Ishikawa (cell line): ENCODE results near the gene OXSR1.

Source experiments
- CEBPB ChIP-seq: IDR thresholded peaks from 2 replicates; pipeline ENCODE4 v1.6.1; 2012
- CREB1 ChIP-seq: IDR thresholded peaks from 2 replicates; pipeline ENCODE4 v1.6.1; 2012; ENCODE audit warnings: low read depth
- EGR1 ChIP-seq: IDR thresholded peaks from 2 replicates; pipeline ENCODE4 v1.6.1; 2012
- EP300 ChIP-seq: IDR thresholded peaks from 2 replicates; pipeline ENCODE4 v1.6.1; 2012; ENCODE audit warnings: borderline replicate concordance
- FOXM1 ChIP-seq: IDR thresholded peaks from 2 replicates; pipeline ENCODE4 v1.6.1; 2012; ENCODE audit warnings: low read depth, borderline replicate concordance
- NFIC ChIP-seq: IDR thresholded peaks from 2 replicates; pipeline ENCODE4 v1.6.1; 2012
- RAD21 ChIP-seq: IDR thresholded peaks from 2 replicates; pipeline ENCODE4 v1.6.1; 2012; ENCODE audit warnings: low read depth
- TAF1 ChIP-seq: IDR thresholded peaks from 2 replicates; pipeline ENCODE4 v1.6.1; 2012; ENCODE audit warnings: low read depth, mild to moderate bottlenecking
- TCF12 ChIP-seq: IDR thresholded peaks from 2 replicates; pipeline ENCODE4 v1.6.1; 2012; ENCODE audit warnings: low read depth
- TEAD4 ChIP-seq: IDR thresholded peaks from 2 replicates; pipeline ENCODE4 v1.6.1; 2012
- YY1 ChIP-seq: IDR thresholded peaks from 2 replicates; pipeline ENCODE4 v1.6.1; 2012; ENCODE audit warnings: low read depth
- TF ChIP-seq, protein P1 (sequence below): IDR thresholded peaks from 2 replicates; pipeline ENCODE4 v1.6.1; 2012; ENCODE audit warnings: low read depth, mild to moderate bottlenecking
- TF ChIP-seq, protein P2 (sequence below): IDR thresholded peaks from 2 replicates; pipeline ENCODE4 v1.6.1; 2012
- TF ChIP-seq, protein P3 (sequence below): IDR thresholded peaks from 2 replicates; pipeline ENCODE4 v1.6.1; 2012

Gene OXSR1

DNA sequence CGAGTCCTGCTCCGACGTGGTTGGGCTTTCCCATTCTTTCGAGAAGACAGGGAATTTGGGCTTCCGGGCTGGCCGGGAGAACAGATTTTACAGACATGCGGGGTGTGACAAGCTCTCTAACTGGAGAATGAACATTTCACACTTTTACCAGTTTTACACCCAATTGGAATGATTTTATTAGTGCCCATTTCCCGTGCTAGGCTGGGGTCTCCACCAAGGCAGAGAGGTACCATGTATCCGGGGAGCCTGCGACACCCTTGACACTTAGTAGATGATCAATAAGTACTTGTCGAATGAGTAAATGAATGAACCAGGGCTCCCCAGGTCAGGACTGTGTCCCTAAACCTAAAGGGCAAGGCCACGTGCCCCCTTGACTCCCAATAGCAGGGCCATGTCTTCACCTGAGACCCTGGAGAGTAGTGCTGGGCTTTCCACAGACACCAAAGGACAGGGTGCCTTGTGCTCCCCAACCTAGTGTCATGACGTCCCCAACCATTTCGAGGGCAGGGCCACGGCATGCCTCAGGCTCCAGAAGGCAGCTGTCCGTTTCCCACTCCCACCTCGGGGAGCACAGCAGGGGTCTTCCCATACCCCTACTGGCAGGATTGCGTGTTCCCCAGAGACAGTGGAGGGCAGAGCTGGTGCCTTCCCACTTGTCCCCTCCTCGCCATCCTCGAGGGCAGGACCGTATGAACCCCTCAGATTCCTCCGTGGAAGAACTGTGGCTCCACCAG lies 27.6 kb upstream of the OXSR1 start:
- TF ChIP-seq NFIC (no peak), YY1 (no peak)
- TF ChIP-seq, protein P1, sequence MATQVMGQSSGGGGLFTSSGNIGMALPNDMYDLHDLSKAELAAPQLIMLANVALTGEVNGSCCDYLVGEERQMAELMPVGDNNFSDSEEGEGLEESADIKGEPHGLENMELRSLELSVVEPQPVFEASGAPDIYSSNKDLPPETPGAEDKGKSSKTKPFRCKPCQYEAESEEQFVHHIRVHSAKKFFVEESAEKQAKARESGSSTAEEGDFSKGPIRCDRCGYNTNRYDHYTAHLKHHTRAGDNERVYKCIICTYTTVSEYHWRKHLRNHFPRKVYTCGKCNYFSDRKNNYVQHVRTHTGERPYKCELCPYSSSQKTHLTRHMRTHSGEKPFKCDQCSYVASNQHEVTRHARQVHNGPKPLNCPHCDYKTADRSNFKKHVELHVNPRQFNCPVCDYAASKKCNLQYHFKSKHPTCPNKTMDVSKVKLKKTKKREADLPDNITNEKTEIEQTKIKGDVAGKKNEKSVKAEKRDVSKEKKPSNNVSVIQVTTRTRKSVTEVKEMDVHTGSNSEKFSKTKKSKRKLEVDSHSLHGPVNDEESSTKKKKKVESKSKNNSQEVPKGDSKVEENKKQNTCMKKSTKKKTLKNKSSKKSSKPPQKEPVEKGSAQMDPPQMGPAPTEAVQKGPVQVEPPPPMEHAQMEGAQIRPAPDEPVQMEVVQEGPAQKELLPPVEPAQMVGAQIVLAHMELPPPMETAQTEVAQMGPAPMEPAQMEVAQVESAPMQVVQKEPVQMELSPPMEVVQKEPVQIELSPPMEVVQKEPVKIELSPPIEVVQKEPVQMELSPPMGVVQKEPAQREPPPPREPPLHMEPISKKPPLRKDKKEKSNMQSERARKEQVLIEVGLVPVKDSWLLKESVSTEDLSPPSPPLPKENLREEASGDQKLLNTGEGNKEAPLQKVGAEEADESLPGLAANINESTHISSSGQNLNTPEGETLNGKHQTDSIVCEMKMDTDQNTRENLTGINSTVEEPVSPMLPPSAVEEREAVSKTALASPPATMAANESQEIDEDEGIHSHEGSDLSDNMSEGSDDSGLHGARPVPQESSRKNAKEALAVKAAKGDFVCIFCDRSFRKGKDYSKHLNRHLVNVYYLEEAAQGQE = no peak
- TF ChIP-seq, protein P2, sequence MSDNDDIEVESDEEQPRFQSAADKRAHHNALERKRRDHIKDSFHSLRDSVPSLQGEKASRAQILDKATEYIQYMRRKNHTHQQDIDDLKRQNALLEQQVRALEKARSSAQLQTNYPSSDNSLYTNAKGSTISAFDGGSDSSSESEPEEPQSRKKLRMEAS = no peak

DNA sequence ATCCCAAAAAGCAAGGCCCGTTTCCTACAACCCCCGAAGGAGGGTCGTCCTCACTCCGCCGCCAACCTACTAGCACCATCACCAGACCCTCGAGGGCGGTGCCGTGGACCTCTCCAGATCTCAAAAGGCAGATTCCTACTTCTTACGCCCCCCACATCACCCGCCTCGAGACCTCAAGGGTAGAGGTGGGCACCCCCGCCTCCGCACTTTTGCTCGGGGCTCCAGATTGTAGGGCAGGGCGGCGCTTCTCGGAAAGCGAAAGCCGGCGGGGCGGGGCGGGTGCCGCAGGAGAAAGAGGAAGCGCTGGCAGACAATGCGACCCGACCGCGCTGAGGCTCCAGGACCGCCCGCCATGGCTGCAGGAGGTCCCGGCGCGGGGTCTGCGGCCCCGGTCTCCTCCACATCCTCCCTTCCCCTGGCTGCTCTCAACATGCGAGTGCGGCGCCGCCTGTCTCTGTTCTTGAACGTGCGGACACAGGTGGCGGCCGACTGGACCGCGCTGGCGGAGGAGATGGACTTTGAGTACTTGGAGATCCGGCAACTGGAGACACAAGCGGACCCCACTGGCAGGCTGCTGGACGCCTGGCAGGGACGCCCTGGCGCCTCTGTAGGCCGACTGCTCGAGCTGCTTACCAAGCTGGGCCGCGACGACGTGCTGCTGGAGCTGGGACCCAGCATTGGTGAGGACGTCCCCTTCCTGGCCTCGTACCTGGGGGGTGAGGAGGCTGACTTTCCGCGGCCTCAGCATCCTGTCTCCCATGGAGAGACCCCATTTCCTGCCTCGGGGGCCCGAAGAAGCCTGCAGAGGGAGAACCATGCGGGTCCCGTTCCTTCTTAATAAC lies 26.8 kb upstream of the OXSR1 start, which contains the start of gene MYD88:
TSS of gene MYD88 (plus strand) at position 313 of the 842 bp plus-strand sequence. CDS start at position 353, 40 bp downstream.
- no peak for TF ChIP-seq FOXM1
- no peak for TF ChIP-seq RAD21
- TF ChIP-seq TEAD4 = no peak
- TF ChIP-seq CREB1 = no peak
- TF ChIP-seq, protein P1 = no peak
- no peak for TF ChIP-seq TCF12

DNA sequence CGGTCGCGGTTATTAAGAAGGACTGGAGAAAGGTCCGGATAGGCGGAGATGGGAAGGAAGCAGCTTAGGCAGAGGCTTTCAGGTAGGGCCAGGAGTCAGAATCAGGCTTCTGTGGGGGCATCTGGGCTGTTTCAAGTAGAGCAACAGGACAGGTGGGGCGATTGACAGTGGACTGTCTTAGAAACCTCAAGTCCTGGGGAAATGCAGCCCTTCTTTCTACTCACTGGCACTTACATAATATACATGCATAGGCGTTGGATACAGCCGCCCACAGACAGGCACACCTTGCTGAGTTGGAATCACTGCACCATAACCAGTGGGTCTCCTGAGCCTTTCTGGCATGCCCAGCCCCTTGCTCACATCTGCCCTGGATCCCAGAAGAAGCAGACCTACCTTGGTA lies 26.1 kb upstream of the OXSR1 start:
- TF ChIP-seq TCF12 (no peak), CEBPB (no peak), EP300 (no peak), TAF1 (no peak), RAD21 (no peak), YY1 (no peak), NFIC (no peak), EGR1 (no peak), CREB1 (no peak), FOXM1 (no peak)
- TF ChIP-seq, protein P3, sequence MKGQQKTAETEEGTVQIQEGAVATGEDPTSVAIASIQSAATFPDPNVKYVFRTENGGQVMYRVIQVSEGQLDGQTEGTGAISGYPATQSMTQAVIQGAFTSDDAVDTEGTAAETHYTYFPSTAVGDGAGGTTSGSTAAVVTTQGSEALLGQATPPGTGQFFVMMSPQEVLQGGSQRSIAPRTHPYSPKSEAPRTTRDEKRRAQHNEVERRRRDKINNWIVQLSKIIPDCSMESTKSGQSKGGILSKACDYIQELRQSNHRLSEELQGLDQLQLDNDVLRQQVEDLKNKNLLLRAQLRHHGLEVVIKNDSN = no peak
- TF ChIP-seq, protein P1 = no peak
- TF ChIP-seq, protein P2 = no peak

DNA sequence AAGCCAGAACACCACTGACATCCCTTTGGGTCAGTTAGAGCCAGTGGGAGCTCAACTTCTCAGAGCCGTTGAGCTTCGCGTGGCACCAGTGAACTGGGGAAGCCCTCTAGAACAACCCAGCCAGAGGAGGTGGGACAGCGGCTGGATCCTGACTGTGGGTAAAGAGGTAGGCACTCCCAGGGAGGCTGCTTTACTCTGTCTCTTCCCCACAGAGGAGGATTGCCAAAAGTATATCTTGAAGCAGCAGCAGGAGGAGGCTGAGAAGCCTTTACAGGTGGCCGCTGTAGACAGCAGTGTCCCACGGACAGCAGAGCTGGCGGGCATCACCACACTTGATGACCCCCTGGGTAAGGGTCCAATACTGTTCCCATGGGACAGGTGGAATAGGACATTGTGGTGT lies 25.7 kb upstream of the OXSR1 start:
- no peak for TF ChIP-seq RAD21
- TF ChIP-seq, protein P2 = no peak
- TF ChIP-seq TEAD4 = no peak
- no peak for TF ChIP-seq FOXM1
- TF ChIP-seq CEBPB = no peak
- TF ChIP-seq, protein P1 = no peak
- TF ChIP-seq TAF1 = no peak
- no peak for TF ChIP-seq EGR1
- no peak for TF ChIP-seq CREB1
- TF ChIP-seq YY1 = no peak
- TF ChIP-seq EP300 = no peak
- no peak for TF ChIP-seq NFIC
